Measurements from ENCODE around the gene SPEG. TPM values are rescaled to one million over a fixed set of nuclear protein-coding genes. Genes with fewer than 3 reads are reported as not detected.

SPEG gene
- total and polyA plus RNA-seq, 2 of the 8 experiments (the other 6 are each of a cell fraction or from before 2014, with no cell fraction given): 19.9 to 32.0 TPM

DNA sequence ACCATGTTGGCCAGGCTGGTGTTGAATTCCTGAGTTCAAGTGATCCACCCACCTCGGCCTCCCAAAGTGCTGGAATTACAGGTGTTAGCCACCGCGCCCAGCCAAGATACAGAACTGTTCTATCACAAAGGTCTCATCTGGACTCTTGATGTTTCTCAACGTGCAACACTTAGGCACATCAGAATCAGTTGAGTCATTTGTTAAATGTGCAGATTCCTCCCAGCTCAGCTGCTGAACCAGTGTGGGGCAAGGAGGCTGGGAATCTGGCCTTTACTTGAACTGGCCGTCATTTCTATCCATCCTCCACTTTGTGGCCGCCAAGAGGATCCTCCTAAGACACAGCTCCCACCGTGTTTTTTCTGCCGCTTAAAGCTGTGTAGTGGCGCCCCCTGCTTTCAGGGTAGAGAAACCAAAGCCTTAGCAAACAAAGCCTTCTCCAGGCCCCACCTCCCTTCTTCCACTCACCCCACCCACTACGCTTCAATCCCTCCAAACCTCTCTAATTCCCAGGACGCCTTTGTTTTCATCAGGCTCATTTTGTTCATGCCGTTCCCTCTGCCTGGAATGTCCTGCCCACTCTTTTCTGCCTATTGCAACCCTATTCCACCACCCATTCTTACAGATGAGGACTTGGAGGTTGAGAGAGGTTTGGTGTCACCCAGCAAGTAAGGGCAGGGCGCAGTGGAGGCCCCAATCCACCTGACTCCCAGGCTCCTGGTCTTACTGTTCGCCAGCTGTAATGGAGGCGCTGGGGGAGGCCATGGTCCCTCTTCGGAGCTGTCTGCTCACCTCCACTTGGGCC is 776 bp upstream of the SPEG start (continued):
- TF ChIP-seq CHD2 (IDR thresholded peaks at IDR 0.05; ENCODE audit: low read length) (0 out of 2 replicates have a peak, but pooled peaks have one; percentile 6), KDM5A (IDR thresholded peaks at IDR 0.05; ENCODE audit: low read length) (no peak), RFX5 (IDR thresholded peaks at IDR 0.05; ENCODE audit: borderline replicate concordance, low read depth, low read length) (no peak), CBX8 (IDR thresholded peaks at IDR 0.05; ENCODE audit: borderline replicate concordance, low read depth, low read length) (no peak), RAD21 (IDR thresholded peaks at IDR 0.05 in 1 of 2, conservative IDR thresholded peaks at IDR 0.05 in 1 of 2; ENCODE audit: low read depth in 2 of 2, low read length in 2 of 2) (peak; percentile 74 to 79), CHD1 (IDR thresholded peaks at IDR 0.05; ENCODE audit: low read depth, low read length) (no peak), POLR2AphosphoS5 (IDR thresholded peaks at IDR 0.05; ENCODE audit: low read depth, low read length) (no peak), BRCA1 (IDR thresholded peaks at IDR 0.05; ENCODE audit: low read depth, low read length) (no peak), YY1 (IDR thresholded peaks at IDR 0.05; ENCODE audit: low read depth, low read length) (peak; percentile 83)
- TF ChIP-seq, protein P1, sequence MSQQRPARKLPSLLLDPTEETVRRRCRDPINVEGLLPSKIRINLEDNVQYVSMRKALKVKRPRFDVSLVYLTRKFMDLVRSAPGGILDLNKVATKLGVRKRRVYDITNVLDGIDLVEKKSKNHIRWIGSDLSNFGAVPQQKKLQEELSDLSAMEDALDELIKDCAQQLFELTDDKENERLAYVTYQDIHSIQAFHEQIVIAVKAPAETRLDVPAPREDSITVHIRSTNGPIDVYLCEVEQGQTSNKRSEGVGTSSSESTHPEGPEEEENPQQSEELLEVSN (IDR thresholded peaks at IDR 0.05): no peak
- TF ChIP-seq, protein P2, sequence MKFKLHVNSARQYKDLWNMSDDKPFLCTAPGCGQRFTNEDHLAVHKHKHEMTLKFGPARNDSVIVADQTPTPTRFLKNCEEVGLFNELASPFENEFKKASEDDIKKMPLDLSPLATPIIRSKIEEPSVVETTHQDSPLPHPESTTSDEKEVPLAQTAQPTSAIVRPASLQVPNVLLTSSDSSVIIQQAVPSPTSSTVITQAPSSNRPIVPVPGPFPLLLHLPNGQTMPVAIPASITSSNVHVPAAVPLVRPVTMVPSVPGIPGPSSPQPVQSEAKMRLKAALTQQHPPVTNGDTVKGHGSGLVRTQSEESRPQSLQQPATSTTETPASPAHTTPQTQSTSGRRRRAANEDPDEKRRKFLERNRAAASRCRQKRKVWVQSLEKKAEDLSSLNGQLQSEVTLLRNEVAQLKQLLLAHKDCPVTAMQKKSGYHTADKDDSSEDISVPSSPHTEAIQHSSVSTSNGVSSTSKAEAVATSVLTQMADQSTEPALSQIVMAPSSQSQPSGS (IDR thresholded peaks at IDR 0.05; ENCODE audit: low read length): 0 out of 2 replicates have a peak, but pooled peaks have one; percentile 39
